ENCODE data around the gene DENND4C. TPM values are rescaled to one million over a fixed set of nuclear protein-coding genes. Genes with fewer than 3 reads are reported as not detected.
A peak's percentile ranks its signal among the peaks of the same experiment; 100 is the strongest.
"Not testable (repeated sequence)": the region's sequence is repeated elsewhere in the genome, so short reads cannot be mapped to it uniquely, and the experiment has no call there.

DENND4C gene
- total RNA-seq, 2 donors from 2014 or later: 81.1 to 88.2 TPM

DNA sequence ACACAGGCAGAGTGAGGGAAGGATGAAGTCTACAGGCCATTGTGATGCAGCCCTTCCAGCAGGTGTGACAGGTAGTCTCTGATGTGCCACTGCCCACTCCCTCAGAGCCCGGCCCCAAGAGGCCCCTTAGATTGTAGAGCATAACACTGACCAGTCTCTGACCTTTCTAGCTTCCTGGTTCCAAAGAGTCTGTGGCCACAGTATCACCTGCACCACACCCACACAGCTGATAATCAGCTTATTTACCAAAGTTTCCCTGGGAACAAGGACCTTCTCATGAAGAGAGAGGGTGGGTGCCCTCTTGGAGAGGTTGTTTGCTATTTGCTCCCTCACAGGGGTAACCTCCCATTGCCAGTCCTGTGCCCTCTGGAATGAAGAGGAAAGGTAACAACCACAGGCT is 167.4 kb downstream of the DENND4C start:
- TF ChIP-seq, protein P1, sequence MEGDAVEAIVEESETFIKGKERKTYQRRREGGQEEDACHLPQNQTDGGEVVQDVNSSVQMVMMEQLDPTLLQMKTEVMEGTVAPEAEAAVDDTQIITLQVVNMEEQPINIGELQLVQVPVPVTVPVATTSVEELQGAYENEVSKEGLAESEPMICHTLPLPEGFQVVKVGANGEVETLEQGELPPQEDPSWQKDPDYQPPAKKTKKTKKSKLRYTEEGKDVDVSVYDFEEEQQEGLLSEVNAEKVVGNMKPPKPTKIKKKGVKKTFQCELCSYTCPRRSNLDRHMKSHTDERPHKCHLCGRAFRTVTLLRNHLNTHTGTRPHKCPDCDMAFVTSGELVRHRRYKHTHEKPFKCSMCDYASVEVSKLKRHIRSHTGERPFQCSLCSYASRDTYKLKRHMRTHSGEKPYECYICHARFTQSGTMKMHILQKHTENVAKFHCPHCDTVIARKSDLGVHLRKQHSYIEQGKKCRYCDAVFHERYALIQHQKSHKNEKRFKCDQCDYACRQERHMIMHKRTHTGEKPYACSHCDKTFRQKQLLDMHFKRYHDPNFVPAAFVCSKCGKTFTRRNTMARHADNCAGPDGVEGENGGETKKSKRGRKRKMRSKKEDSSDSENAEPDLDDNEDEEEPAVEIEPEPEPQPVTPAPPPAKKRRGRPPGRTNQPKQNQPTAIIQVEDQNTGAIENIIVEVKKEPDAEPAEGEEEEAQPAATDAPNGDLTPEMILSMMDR (IDR thresholded peaks at IDR 0.05): no peak
- no peaks in the 10 kb centered on the region for H3K4me1 ChIP-seq (ENCODE audit: control insufficient read depth in 1 of 2, low read depth in 2 of 2)
- DNase-seq (ENCODE audit: low spot score) (no peak), ATAC-seq (ENCODE audit: insufficient number of reproducible peaks, low FRiP score, low read depth) (no peak)
- no peaks in the 10 kb centered on the region for H3K27me3 ChIP-seq (replicated peaks; ENCODE audit: insufficient read depth)
- no peaks in the 10 kb centered on the region for H3K9me3 ChIP-seq
- H3K27ac ChIP-seq: no peak overlapping the region
- no peak overlapping the region for H3K4me3 ChIP-seq
- no peaks in the 10 kb centered on the region for H3K36me3 ChIP-seq

GRCh38 chr9:19403231-19403630 is 172.7 kb downstream of the DENND4C start:
- ATAC-seq (ENCODE audit: insufficient number of reproducible peaks, low FRiP score, low read depth); H3K27me3 ChIP-seq (replicated peaks; ENCODE audit: insufficient read depth); DNase-seq (ENCODE audit: low spot score): not testable (repeated sequence)

GRCh38 chr9:19404283-19405075 is 174.0 kb downstream of the DENND4C start:
- DNase-seq (ENCODE audit: low spot score) (no peak), ATAC-seq (ENCODE audit: insufficient number of reproducible peaks, low FRiP score, low read depth) (no peak)
- Histone ChIP-seq H3K4me3 (no peak overlapping the region), H3K4me1 (ENCODE audit: control insufficient read depth in 1 of 2, low read depth in 2 of 2) (peaks cover 0 to under 1% of the 10 kb centered on the region in 2 donors), H3K27me3 (replicated peaks; ENCODE audit: insufficient read depth) (no peaks in the 10 kb centered on the region), H3K27ac (no peak overlapping the region), H3K9me3 (no peaks in the 10 kb centered on the region), H3K36me3 (no peaks in the 10 kb centered on the region)
- TF ChIP-seq, protein P1 (IDR thresholded peaks at IDR 0.05): no peak

More at GRCh38 chr9:19403231-19403630, 172.7 kb downstream of the DENND4C start:
- H3K9me3 ChIP-seq; H3K36me3 ChIP-seq; H3K4me3 ChIP-seq; H3K4me1 ChIP-seq (ENCODE audit: control insufficient read depth in 1 of 2, low read depth in 2 of 2); H3K27ac ChIP-seq: not testable (repeated sequence)

GRCh38 chr9:19405771-19406170 is 175.3 kb downstream of the DENND4C start:
- no peaks in the 10 kb centered on the region for H3K27me3 ChIP-seq (replicated peaks; ENCODE audit: insufficient read depth)
- DNase-seq (ENCODE audit: low spot score) (no peak), ATAC-seq (ENCODE audit: insufficient number of reproducible peaks, low FRiP score, low read depth) (no peak)
- no peaks in the 10 kb centered on the region for H3K9me3 ChIP-seq
- TF ChIP-seq, protein P1 (IDR thresholded peaks at IDR 0.05): no peak
- H3K27ac ChIP-seq: no peak overlapping the region
- no peaks in the 10 kb centered on the region for H3K36me3 ChIP-seq
- H3K4me3 ChIP-seq: no peak overlapping the region
- H3K4me1 ChIP-seq (ENCODE audit: control insufficient read depth in 1 of 2, low read depth in 2 of 2): peaks cover 8 to 14% of the 10 kb centered on the region in 2 donors

DNA sequence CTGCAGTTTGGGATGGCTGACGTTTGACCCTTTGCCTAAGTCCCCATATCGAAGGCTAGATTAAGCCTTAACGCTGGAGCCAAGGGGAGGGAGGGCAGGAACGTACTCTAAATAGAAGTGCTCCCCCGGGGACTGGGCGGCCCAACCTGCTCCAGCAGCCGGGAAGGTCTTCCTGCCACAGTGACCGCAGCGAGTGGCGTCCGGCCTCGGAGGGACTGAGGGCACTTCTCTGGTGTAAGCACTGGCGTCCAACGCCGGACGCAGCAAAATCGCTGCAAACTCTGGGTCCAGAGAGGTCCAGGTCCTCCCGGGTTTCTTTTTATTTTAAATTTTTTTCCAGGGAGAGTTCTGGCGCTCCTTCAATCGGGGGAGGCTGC is 177.8 kb downstream of the DENND4C start:
- DNase-seq (ENCODE audit: low spot score) (peak; percentile 6), ATAC-seq (ENCODE audit: insufficient number of reproducible peaks, low FRiP score, low read depth) (peak; percentile 13)
- Histone ChIP-seq H3K27me3 (replicated peaks; ENCODE audit: insufficient read depth) (no peaks in the 10 kb centered on the region), H3K27ac (peak overlapping the region; percentile 76 to 80), H3K36me3 (no peaks in the 10 kb centered on the region), H3K4me3 (peak overlapping the region; percentile 86), H3K4me1 (ENCODE audit: control insufficient read depth in 1 of 2, low read depth in 2 of 2) (peaks cover 8 to 20% of the 10 kb centered on the region in 2 donors), H3K9me3 (no peaks in the 10 kb centered on the region)
- TF ChIP-seq, protein P1 (IDR thresholded peaks at IDR 0.05): no peak

All from thoracic aorta (tissue), 2 donors.